HK-2 (cell line): ENCODE data around the gene LRRK1.
A peak's percentile ranks its signal among the peaks of the same experiment; 100 is the strongest.

ENCODE experiments used
- DNase-seq: peaks from one replicate; pipeline ENCODE4 v3.0.0-alpha.2; 2018; ENCODE audit not compliant: unreplicated experiment

The LRRK1 gene

DNA sequence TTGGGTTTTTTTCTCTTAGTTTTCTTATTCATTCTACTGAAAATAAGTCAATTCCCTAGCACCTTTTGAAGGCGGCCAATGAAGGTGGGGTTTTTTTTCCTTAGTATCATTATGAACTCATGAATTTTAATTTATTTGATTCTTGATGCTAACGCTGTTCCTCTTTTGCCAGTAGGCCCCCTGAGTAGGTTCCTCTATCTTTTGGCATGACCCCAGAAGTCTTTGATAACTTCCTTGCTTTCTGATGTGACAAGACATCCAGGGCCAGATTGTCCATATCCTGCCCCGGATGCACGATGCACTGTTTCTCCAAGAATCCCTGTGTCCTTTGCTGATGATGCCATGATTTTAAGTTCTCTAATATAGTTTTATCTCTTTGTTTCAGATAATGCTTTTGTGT, 20.6 kb downstream of the LRRK1 start:
- no peak for DNase-seq

GRCh38 chr15:100940767-100941379, 21.7 kb downstream of the LRRK1 start:
- no peak for DNase-seq

GRCh38 chr15:100941536-100941935, 22.4 kb downstream of the LRRK1 start:
- DNase-seq, result no peak

DNA sequence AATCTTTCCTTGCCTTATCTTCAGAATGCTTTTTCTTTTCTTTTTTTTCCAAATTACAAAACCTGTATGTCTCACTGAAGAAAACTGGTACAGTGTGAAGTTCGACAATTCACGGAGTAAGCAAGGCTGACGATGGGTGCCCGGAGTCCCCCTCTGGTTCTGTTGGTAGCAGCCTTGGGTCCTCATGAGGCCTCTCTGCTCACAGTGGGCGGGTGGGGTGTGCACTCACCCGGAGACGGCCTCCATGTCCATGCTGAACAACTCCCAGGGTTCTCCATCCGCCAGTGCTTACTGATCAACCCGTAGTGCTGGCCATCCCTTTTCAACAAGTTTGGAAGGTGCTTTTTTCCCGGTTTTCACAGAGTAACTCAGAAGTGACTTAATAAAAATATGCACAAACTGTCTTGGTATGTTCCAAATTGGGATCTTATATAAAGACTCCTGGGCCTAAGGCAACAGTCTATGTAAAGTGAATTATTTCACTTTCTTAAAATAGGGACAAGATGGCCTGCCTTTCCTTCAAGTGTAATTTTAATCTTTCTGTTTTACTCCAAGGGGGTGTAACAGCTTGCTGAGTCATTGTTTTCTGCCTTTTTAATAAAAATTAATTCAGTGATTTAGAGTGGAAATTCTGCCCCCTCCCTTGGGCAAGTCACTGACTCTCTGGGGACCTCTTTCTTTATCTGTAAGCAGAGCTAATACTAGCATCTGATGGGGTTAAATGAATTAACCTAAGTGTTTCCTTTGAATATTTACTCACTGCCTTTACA, 23.7 kb downstream of the LRRK1 start:
- DNase-seq, result no peak

- no peak for DNase-seq
Measured at GRCh38 chr15:100944244-100944895, 25.2 kb downstream of the LRRK1 start.

DNA sequence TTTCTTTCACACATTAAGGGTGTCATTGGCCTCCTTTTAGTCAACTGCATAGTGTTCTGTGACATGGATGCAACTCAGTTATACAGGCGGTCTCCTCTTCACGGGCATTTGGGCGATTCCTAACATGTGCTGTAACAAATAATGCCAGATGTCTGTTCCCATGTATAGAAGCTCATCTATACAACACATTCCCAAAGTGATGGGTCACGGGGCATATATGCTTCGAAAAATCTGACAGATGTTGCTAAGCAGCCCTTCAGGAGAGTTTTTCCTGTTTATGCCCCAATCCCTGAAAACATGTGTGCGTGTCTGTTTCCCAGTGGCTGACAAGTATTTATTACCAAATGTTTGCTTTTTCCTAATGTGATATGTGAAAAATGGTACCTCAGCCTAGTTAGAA, 25.8 kb downstream of the LRRK1 start:
- no peak for DNase-seq

DNA sequence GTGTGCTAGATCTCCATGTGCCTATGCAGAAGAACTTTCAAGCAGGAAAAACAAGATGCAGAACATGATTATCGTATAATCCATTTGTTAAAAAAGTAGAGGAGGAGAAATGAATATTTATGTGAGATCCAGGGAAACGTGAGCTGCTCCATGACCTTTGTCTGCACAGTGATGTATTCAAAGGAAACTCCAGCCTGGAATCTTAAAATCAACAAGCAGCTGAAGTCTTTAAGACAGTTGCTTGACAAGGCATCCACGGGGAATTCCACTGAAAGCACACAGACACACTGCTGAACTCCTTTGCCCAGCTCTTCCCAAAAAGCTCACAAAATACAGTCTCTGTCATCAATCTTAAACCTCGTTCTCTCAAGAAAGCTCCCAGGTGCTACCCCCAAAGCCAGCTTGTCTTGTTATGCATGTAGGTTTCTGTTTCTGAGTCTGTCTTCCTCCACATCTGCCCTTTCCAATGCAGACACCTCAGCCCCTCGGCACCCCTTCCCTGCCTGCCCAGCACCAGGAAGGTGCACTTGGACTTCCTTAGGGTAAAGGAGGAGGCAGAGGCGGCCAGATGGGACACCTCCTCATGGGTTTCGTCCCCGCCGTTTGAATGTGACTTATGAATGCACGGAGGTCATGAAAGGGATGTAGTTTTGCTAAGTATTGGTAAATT, 28.7 kb downstream of the LRRK1 start:
- no peak for DNase-seq

DNA sequence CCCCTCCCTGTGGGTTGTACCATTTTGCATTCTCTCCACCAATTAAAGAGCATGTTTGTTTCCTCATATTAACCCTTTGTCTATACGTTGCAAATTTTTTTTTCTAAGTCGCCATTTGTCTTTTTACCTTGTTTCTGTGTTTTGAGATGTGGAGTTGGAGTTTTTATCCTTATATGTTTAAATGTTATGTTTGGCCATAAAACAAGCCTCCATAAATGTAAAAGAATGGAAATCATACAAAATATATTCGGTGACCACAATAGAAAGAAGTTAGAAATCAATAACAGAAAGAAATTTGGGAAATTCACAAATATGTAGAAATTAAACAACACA, 29.2 kb downstream of the LRRK1 start:
- no peak for DNase-seq

DNA sequence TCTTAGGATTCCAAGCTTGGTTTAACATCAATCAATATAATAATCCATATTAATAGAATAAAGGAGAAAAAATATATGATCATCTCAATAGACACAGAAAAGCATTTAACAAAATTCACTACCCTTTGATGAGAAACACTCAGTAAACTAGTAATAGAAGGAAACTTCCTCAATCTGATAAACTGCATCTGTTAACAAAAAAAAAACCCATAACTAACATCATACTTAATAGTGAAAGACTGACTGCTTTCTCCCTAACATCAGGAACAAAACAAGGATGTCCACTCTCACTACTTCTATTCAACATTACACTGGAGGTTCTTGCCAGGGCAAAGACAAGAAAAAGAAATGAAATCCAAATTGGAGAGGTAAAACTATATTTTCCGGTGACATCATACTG, 30.5 kb downstream of the LRRK1 start:
- no peak for DNase-seq

GRCh38 chr15:100951965-100952364, 32.8 kb downstream of the LRRK1 start:
- DNase-seq, result no peak

DNA sequence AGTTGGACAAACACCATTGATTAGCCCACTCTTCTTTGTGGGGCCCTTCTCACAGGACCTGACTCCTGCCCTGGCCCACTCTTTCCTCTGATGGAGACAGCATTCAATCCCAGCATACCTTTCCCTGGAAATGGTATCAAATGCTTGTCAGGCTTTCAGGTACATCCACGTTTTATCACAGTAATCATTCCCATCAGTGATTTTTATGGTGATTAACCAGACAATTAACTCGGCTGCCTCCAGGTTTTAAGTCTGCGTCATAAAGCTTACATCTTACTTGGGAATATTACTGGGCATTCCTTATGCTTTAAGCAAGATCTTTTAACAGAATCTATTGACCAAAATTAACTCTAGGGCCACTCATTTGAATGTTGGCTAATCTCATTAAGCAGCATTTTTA, 33.4 kb downstream of the LRRK1 start:
- DNase-seq, result no peak

DNA sequence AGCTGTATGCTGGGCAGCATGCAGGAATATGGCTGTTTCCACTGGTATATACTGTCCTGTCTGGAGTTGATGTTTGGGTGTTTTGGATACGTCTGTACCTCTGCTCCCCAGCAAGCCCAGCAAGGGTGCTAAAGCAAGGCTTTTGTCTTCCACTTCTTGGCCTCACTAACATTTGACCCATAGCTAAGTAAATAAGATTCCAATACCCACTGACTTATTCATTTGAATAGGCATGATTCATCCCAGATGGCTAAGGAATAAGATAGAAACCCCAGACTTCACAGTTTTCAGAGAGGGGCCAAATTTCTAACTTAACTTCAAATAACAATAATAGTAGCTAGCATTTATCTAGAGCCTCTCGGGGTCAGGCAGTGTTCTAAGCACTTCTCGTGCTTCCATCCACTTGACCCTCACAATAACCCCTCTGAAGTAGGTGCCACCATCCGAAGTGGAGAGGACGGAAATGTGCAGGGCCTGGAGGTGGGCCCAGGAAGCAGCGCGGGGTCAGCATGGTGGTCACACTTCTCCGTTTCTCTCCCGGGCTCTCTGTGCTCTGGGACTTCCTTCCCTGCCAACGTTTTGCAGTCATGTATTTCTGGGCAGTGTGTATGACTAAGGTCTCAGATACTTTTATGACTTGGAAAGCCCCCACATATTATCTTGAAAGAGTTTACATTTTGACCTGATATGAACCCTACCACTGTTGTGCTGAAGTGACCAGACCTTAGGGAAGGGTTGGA, 39.3 kb downstream of the LRRK1 start:
- peak; percentile 14 for DNase-seq

DNA sequence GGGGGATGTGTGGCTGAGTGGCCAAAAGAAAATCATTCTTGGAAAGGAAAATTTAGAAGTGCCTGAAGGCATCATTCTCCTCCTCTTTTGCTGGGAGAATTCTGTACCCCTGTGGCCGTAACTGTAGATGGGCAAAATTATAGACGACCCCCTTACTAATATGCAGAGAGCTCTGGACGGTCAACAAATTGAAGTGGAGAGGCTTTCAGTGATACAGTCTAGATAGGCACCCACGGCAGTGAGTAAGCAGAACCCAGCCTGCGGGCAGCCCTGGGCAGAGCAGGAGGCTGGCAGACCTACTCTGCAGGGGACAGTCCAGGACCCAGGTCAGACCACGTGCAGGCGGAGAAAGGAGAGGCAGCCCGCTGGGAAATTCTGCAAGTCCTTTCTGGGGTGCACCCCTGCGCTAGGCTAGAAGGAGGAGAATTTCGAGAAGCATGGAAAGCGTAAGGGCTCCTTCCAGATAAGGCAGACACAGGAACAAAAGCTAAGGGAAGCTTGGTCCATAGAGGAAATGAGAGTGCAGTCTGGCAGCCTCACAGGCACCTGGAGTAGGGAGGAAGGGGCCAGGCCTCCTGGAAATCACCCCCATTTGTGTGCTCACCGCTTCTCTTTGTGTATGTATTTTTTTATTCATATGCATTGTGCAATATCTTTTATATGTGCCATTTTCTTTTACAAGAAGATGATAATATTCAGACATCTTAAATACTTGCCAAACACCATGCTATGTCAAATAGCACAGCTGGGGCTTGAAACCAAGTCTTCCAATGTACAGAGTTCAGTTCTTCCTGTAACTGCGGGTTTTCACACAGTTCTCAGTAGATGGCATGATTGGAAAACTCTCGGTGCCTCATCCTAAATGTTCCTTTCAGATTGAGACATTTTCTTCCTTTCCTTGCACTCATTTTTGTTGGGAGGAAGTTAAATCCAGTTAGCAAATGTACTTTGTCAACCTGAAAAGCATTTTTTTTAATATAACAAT, 40.2 kb downstream of the LRRK1 start:
- peak; percentile 14 for DNase-seq

GRCh38 chr15:100966997-100967396, 47.8 kb downstream of the LRRK1 start:
- peak; percentile 6 for DNase-seq

DNA sequence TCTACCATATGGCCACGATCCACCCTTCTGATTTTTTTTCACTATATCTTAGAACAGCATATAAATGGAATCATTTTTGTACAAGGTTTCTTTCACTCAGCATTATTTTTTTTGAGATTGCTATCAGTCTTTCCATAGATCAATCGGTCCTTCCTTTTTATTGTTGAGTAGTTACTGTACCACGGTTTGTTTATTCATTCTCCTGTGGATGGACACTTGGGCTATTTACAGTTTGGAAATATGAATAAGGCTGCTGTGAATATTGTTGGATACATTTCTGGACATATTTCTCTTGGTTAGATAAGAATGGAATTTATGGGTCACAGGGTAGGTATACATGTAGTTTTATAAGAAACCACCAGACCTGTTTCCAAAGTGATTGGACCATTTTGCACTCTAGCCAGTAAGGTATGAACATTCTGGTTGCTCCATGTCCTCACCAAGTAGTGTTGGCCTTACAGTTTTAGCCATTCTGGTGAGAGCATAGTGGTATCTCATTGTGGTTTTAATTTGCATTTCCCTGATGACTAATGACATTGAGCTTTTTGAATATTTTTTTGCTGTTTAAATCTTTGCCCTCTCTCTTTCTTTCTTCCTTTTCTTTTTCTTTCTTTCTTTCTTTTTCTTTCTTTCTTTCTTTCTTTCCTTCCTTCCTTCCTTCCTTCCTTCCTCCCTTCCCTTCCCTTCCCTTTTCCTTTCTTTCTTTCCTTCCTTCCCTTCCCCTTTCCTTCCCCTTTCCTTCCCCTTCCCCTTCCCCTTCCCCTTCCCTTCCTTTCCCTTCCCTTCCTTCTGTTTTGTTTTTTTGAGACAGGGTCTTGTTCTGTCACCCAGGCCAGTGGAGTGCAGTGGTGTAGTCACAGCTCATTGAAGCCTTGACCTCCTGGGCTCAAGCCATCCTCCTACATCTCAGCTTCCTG, 49.2 kb downstream of the LRRK1 start:
- no peak for DNase-seq

DNA sequence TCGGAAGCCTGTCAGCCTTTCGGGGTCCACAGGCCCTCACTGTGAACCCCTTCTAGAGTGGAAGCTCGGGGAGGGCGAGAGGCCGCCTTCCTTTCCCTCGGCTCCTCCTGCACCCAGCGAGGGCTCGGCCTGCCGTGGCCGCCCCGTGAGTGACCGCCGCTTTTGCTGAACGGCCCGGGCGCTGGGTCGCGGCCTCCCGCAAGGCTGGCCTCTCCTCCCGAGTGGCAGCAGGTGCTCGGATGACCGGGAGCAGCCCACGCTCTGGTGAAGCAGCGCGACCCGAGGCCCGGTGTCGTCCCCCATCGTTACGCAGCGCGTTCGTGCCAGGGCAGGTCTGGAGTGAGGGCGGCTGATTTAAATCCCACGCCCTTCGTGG, 53.8 kb downstream of the LRRK1 start:
- DNase-seq, result no peak

- DNase-seq, result no peak
Measured at GRCh38 chr15:100973351-100974111, 54.4 kb downstream of the LRRK1 start.

- no peak for DNase-seq
Measured at GRCh38 chr15:100975043-100975442, 55.9 kb downstream of the LRRK1 start.
